22Rv1 (cell line): ENCODE data around the gene EYS.

Experiments
- CTCF ChIP-seq: fragments of 450-650 bp; IDR thresholded peaks from 2 replicates; pipeline ENCODE4 v1.5.1; 2017; ENCODE audit warnings: mild to moderate bottlenecking
- ZFX ChIP-seq: fragments of 450-650 bp; IDR thresholded peaks from 2 replicates; pipeline ENCODE4 v1.6.1; 2017; ENCODE audit warnings: antibody characterized with exemption, borderline replicate concordance

- TF ChIP-seq CTCF (no peak), ZFX (no peak)
These were observed 594.6 kb downstream of the EYS start for GRCh38 chr6:65112435-65112834.
